ENCODE results near the gene IFT57. TPM values are rescaled to one million over a fixed set of nuclear protein-coding genes. Genes with fewer than 3 reads are reported as not detected.

IFT57 gene
- total RNA-seq, 1 donor from 2014 or later = 31.4 TPM

GRCh38 chr3:108164391-108164790 is 57.8 kb downstream of the IFT57 start:
- H3K27ac Mint-ChIP-seq (ENCODE audit: unreplicated experiment) = no peak overlapping the region
- H3K4me3 Mint-ChIP-seq (ENCODE audit: unreplicated experiment) = no peak overlapping the region
- H3K36me3 Mint-ChIP-seq (ENCODE audit: low read depth, unreplicated experiment) = no peaks in the 10 kb centered on the region
- H3K27me3 Mint-ChIP-seq (ENCODE audit: unreplicated experiment) = no peaks in the 10 kb centered on the region
- H3K9me3 Mint-ChIP-seq (ENCODE audit: unreplicated experiment) = no peaks in the 10 kb centered on the region
- no peak for TF ChIP-seq CTCF (IDR thresholded peaks at IDR 0.05; ENCODE audit: unreplicated experiment)
- no peak for DNase-seq (ENCODE audit: low spot score)
- H3K4me1 Mint-ChIP-seq (ENCODE audit: unreplicated experiment) = peaks cover 20% of the 10 kb centered on the region

DNA sequence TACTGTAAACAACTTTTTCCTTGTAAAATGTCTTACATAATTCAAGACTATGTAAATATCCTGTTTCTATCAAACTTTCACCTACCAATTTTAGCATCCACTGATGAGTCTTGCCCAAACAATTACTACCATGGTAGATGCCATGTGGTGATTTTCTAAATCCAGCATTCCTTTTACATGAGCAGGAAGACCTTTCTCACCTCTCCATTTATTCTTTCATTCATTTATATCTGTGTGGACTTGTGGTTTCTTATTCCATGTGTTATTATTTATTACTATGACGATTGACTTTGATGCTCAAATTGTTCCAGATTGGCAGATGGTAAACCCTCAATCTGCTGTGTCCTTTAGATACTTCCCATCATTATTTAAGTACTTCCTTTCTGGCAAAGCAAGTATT is 62.4 kb downstream of the IFT57 start:
- Mint-ChIP-seq H3K27ac (ENCODE audit: unreplicated experiment) (peak overlapping the region; percentile 76), H3K4me3 (ENCODE audit: unreplicated experiment) (no peak overlapping the region), H3K9me3 (ENCODE audit: unreplicated experiment) (no peaks in the 10 kb centered on the region), H3K36me3 (ENCODE audit: low read depth, unreplicated experiment) (no peaks in the 10 kb centered on the region), H3K27me3 (ENCODE audit: unreplicated experiment) (no peaks in the 10 kb centered on the region), H3K4me1 (ENCODE audit: unreplicated experiment) (peaks cover 29% of the 10 kb centered on the region)
- no peak for DNase-seq (ENCODE audit: low spot score)
- no peak for TF ChIP-seq CTCF (IDR thresholded peaks at IDR 0.05; ENCODE audit: unreplicated experiment)

- no peak for DNase-seq (ENCODE audit: low spot score)
- no peaks in the 10 kb centered on the region for H3K36me3 Mint-ChIP-seq (ENCODE audit: low read depth, unreplicated experiment)
- H3K9me3 Mint-ChIP-seq (ENCODE audit: unreplicated experiment) = no peaks in the 10 kb centered on the region
- H3K4me3 Mint-ChIP-seq (ENCODE audit: unreplicated experiment) = no peak overlapping the region
- H3K4me1 Mint-ChIP-seq (ENCODE audit: unreplicated experiment) = peaks cover 30% of the 10 kb centered on the region
- no peaks in the 10 kb centered on the region for H3K27me3 Mint-ChIP-seq (ENCODE audit: unreplicated experiment)
- no peak for TF ChIP-seq CTCF (IDR thresholded peaks at IDR 0.05; ENCODE audit: unreplicated experiment)
- H3K27ac Mint-ChIP-seq (ENCODE audit: unreplicated experiment) = no peak overlapping the region
These were observed 63.1 kb downstream of the IFT57 start for GRCh38 chr3:108159105-108159504.

GRCh38 chr3:108158251-108158650 is 64.0 kb downstream of the IFT57 start:
- Mint-ChIP-seq H3K27ac (ENCODE audit: unreplicated experiment) (no peak overlapping the region), H3K27me3 (ENCODE audit: unreplicated experiment) (no peaks in the 10 kb centered on the region), H3K4me3 (ENCODE audit: unreplicated experiment) (no peak overlapping the region), H3K4me1 (ENCODE audit: unreplicated experiment) (peaks cover 39% of the 10 kb centered on the region), H3K9me3 (ENCODE audit: unreplicated experiment) (no peaks in the 10 kb centered on the region), H3K36me3 (ENCODE audit: low read depth, unreplicated experiment) (no peaks in the 10 kb centered on the region)
- no peak for TF ChIP-seq CTCF (IDR thresholded peaks at IDR 0.05; ENCODE audit: unreplicated experiment)
- DNase-seq (ENCODE audit: low spot score) = no peak

- DNase-seq (ENCODE audit: low spot score) = no peak
- H3K4me1 Mint-ChIP-seq (ENCODE audit: unreplicated experiment) = peaks cover 43% of the 10 kb centered on the region
- no peak overlapping the region for H3K27ac Mint-ChIP-seq (ENCODE audit: unreplicated experiment)
- H3K9me3 Mint-ChIP-seq (ENCODE audit: unreplicated experiment) = no peaks in the 10 kb centered on the region
- no peaks in the 10 kb centered on the region for H3K36me3 Mint-ChIP-seq (ENCODE audit: low read depth, unreplicated experiment)
- no peaks in the 10 kb centered on the region for H3K27me3 Mint-ChIP-seq (ENCODE audit: unreplicated experiment)
- H3K4me3 Mint-ChIP-seq (ENCODE audit: unreplicated experiment) = no peak overlapping the region
- TF ChIP-seq CTCF (IDR thresholded peaks at IDR 0.05; ENCODE audit: unreplicated experiment) = no peak
These were observed 65.0 kb downstream of the IFT57 start for GRCh38 chr3:108157273-108157672.

All from endothelial cell (in vitro differentiated cells).